Upper lobe of right lung (tissue), 1 donor: ENCODE results near the gene UFD1. TPM values are rescaled to one million over a fixed set of nuclear protein-coding genes. Genes with fewer than 3 reads are reported as not detected.

Experiments
- ATAC-seq: fragments of 200-7000 bp; cut with Tn5 transposase; one replicate; pipeline ENCODE4 v1.9.1; 2020; ENCODE audit warnings: mild to moderate bottlenecking, moderate library complexity
- DNase-seq: peaks from one replicate; pipeline ENCODE4 v3.0.0-alpha.2; 2020
- H3K27ac ChIP-seq: fragments of 200-600 bp; one replicate; pipeline ENCODE4 v1.8.0; 2022
- H3K27me3 ChIP-seq: fragments of 200-600 bp; one replicate; pipeline ENCODE4 v1.8.0; 2022; ENCODE audit warnings: mild to moderate bottlenecking
- H3K36me3 ChIP-seq: fragments of 200-600 bp; one replicate; pipeline ENCODE4 v1.8.0; 2022
- H3K4me1 ChIP-seq: fragments of 200-600 bp; one replicate; pipeline ENCODE4 v1.8.0; 2022
- H3K4me3 ChIP-seq: fragments of 200-600 bp; one replicate; pipeline ENCODE4 v1.8.0; 2022; ENCODE audit warnings: mild to moderate bottlenecking
- H3K9me3 ChIP-seq: fragments of 200-600 bp; one replicate; pipeline ENCODE4 v1.8.0; 2022
- intact Hi-C: fragments of 100-400 bp; cut with DNase I; formaldehyde crosslinking; loops from one replicate; pipeline ENCODE4 v1.11.0; 2022
- total RNA-seq: library from RNA; stranded (reverse); fragmentation: NEBNext Ultra II Directional; extraction: Animal tissue kit (Norgen Biotek cat#: 25700); gene quantifications from one replicate; pipeline ENCODE4 v1.2.1, GENCODE V29; 2021
- TF ChIP-seq, protein P1 (sequence below): fragments of 200-600 bp; IDR thresholded peaks from one replicate; pipeline ENCODE4 v1.8.0; 2022; ENCODE audit warnings: antibody characterized with exemption
- donor health status: DM: no; HTN: yes; CAD: no; lungs with severe emphysema.

Gene UFD1
- total RNA-seq, 1 donor from 2014 or later = 43.1 TPM

DNA sequence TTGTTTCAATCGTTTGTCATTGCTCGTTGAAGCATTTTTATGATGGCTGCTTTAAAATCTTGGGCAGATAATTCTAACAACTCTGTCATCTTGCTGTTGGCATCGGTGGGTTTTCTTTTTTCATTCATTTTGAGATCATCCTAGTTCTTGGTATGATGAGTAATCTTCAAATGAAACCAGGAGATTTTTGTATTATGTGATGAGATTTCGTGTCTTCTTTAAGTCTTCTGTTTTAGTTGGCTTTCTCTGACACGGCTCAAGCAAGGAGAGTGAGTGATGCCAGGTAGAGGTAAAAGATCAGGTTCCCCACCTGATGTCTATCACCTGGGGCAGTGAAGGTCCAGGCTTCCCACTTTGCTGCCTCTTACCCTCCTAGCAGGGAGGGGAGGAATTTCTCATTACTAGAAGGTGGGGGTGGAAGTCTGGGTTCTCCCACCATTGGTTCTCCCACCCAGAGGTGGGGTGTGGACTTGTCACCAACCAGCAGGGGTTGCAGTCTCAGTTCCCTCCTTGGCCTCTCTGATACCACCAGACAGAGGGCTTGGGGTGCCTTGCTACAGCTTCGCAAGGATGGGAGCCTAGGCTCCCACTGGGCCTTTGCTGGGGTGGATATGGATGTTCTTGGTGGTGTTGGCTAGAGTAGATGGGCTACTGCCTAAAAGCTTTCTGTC lies 13.6 kb upstream of the UFD1 start:
- Histone ChIP-seq H3K9me3 (no peaks in the 10 kb centered on the region), H3K27me3 (no peaks in the 10 kb centered on the region), H3K27ac (no peak overlapping the region), H3K36me3 (no peaks in the 10 kb centered on the region), H3K4me3 (no peak overlapping the region), H3K4me1 (no peaks in the 10 kb centered on the region)
- TF ChIP-seq, protein P1, sequence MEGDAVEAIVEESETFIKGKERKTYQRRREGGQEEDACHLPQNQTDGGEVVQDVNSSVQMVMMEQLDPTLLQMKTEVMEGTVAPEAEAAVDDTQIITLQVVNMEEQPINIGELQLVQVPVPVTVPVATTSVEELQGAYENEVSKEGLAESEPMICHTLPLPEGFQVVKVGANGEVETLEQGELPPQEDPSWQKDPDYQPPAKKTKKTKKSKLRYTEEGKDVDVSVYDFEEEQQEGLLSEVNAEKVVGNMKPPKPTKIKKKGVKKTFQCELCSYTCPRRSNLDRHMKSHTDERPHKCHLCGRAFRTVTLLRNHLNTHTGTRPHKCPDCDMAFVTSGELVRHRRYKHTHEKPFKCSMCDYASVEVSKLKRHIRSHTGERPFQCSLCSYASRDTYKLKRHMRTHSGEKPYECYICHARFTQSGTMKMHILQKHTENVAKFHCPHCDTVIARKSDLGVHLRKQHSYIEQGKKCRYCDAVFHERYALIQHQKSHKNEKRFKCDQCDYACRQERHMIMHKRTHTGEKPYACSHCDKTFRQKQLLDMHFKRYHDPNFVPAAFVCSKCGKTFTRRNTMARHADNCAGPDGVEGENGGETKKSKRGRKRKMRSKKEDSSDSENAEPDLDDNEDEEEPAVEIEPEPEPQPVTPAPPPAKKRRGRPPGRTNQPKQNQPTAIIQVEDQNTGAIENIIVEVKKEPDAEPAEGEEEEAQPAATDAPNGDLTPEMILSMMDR = no peak
- DNase-seq (no peak), ATAC-seq (no peak)
- intact Hi-C loops = no loop called here

DNA sequence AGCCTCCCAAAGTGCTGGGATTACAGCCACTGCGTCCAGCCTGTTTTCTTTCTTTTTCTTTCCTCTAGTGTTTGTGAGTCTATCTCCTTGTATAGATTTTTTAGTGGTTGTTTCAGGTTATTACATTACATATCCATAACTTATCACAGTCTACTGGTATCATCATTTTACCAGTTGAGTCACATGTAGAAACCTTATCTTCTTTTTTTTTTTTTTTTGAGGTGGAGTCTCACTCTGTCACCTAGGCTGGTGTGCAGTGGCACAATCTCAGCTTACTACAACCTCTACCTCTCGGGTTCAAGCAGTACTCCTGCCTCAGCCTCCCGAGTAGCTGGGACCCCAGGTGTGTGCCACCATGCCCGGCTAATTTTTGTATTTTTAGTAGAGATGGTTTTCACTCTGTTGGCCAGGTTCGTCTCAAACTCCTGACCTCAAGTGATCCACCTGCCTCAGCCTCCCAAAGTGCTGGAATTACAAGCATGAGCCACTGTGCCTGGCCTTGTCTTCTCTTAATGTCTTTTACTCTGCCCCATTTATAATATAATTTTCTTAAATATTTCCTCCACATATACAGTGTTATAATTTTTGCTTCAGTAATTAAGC lies 11.7 kb upstream of the UFD1 start:
- Histone ChIP-seq H3K4me1 (no peaks in the 10 kb centered on the region), H3K27ac (no peak overlapping the region), H3K9me3 (no peaks in the 10 kb centered on the region), H3K27me3 (no peaks in the 10 kb centered on the region), H3K36me3 (no peaks in the 10 kb centered on the region), H3K4me3 (no peak overlapping the region)
- ATAC-seq = no peak
- TF ChIP-seq, protein P1 = no peak
- intact Hi-C loops = no loop called here
- DNase-seq = no peak

DNA sequence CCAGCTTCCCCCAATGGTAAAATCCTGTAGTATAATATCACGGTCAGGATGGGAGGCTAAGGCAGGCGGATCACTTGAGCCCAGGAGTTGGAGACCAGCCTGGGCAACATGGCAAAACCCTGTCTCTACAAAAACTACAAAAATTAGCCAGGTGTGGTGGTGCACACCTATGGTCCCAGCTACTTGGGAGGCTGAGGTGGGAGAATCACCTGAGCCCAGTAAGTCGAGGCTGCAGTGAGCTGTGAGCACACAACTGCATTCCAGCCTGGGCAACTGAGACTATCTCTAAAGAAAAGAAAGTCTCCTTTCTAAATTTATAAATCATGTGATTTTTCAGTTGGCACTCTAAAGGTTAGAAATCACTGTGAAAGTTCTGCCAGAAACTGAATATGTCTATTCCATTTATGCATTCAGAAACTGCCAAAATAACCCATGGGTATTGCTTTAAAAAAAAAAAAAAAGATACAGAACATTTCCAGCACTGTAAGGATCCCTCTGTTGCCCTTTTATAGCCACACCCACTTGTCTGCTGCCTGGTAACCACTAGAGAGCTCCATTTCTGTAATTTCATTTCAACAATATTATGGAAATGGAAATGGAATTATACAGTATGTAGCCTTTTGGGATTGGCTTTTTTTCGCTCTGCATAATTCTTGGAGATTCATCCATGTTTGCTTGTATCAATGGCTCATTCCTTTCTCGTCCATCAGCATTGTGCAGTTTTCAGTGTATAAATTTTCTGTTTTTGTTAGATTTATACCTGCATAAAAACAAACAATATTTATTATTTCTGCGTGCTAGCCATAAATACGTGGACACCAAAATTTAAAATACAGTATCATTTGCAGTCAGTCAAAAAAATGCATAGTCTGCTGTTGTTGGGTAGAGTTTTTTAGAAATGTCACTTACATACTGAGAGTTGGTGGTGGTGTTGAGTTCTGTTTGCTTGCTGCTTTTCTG lies 10.2 kb upstream of the UFD1 start:
- no peaks in the 10 kb centered on the region for H3K9me3 ChIP-seq
- DNase-seq = no peak
- no peak overlapping the region for H3K4me3 ChIP-seq
- TF ChIP-seq, protein P1 = no peak
- H3K27me3 ChIP-seq = no peaks in the 10 kb centered on the region
- H3K27ac ChIP-seq = no peak overlapping the region
- intact Hi-C loops = no loop called here
- no peaks in the 10 kb centered on the region for H3K36me3 ChIP-seq
- no peak for ATAC-seq
- H3K4me1 ChIP-seq = no peaks in the 10 kb centered on the region

DNA sequence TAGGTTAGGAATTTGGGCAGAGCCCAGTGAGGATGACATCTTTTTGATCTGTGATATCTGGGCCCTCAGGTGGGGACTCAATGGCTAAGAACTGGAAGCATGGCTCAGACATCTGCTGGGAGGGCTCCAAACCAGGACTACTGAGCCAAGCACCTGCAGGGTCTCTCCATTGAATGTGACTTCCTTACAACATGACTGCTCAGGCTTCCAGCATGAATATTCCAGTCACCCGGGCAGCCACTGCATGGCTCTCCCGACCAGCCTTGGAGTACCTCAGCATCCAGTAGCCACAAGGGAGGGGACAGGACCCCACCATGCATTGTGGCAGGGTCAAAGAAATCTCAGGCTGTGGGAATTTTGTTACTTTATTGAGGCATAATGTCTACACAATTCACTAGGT lies 9.3 kb upstream of the UFD1 start:
- DNase-seq = no peak
- H3K27me3 ChIP-seq = no peaks in the 10 kb centered on the region
- TF ChIP-seq, protein P1 = no peak
- H3K36me3 ChIP-seq = no peaks in the 10 kb centered on the region
- no peaks in the 10 kb centered on the region for H3K9me3 ChIP-seq
- no peak overlapping the region for H3K27ac ChIP-seq
- no peak for ATAC-seq
- H3K4me1 ChIP-seq = no peaks in the 10 kb centered on the region
- H3K4me3 ChIP-seq = no peak overlapping the region
- intact Hi-C loops = no loop called here

DNA sequence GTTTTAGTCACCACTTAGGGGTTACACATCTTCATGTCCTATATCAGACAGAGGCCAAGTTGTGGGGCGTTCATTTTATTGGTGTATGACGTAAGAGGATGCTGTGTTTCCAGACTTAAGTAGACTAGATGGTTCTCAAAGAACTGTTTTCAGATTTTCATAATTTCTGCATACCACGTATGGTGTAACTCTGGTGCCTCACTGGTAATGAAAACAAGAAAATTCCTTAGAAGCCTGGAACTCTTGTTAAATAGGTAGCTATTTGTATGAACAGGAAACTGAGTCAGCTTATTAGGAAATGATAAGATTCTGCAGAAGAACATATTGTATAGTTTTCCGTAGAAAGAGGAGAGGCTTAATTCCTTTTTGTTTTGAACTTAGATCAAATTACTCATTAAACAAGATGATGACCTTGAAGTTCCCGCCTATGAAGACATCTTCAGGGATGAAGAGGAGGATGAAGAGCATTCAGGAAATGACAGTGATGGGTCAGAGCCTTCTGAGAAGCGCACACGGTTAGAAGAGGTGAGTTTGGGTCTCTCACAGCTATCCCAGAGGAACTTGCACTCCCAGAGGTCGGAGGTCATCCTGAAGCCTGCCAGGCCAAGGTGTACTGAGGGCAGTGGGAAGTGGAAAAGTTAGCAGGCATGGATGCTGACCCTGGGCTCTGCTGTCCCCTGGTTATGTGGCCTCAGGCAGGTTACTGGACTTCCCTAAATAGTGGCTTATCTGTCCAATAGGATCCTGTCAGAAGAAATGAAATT lies 4.7 kb upstream of the UFD1 start:
- Histone ChIP-seq H3K36me3 (no peaks in the 10 kb centered on the region), H3K27me3 (no peaks in the 10 kb centered on the region), H3K9me3 (no peaks in the 10 kb centered on the region), H3K4me3 (no peak overlapping the region), H3K27ac (no peak overlapping the region), H3K4me1 (peaks cover 5% of the 10 kb centered on the region)
- intact Hi-C loops = no loop called here
- TF ChIP-seq, protein P1 = no peak
- ATAC-seq = no peak
- no peak for DNase-seq
